22Rv1 (cell line): ENCODE measurements around the gene CCDC40.

Experiments used
- H3K27ac ChIP-seq: fragments of 450-650 bp; 2 replicates; pipeline ENCODE4 v1.5.1; 2017
- CTCF ChIP-seq: fragments of 450-650 bp; IDR thresholded peaks from 2 replicates; pipeline ENCODE4 v1.5.1; 2017; ENCODE audit warnings: mild to moderate bottlenecking
- ZFX ChIP-seq: fragments of 450-650 bp; IDR thresholded peaks from 2 replicates; pipeline ENCODE4 v1.6.1; 2017; ENCODE audit warnings: antibody characterized with exemption, borderline replicate concordance

CCDC40 gene

GRCh38 chr17:80107231-80108021 is 71.0 kb downstream of the CCDC40 start:
- no peak overlapping the region for H3K27ac ChIP-seq
- no peak for TF ChIP-seq CTCF
- no peak for TF ChIP-seq ZFX

GRCh38 chr17:80108036-80108971 is 71.9 kb downstream of the CCDC40 start:
- H3K27ac ChIP-seq, result no peak overlapping the region
- no peak for TF ChIP-seq ZFX

GRCh38 chr17:80109066-80109660 is 72.7 kb downstream of the CCDC40 start:
- TF ChIP-seq CTCF (no peak), ZFX (no peak)
- H3K27ac ChIP-seq, result no peak overlapping the region

GRCh38 chr17:80109713-80110446 is 73.4 kb downstream of the CCDC40 start:
- TF ChIP-seq CTCF (no peak), ZFX (no peak)
- no peak overlapping the region for H3K27ac ChIP-seq

- no peak for TF ChIP-seq CTCF
- no peak overlapping the region for H3K27ac ChIP-seq
Observed at GRCh38 chr17:80110447-80110812, 74.0 kb downstream of the CCDC40 start.

GRCh38 chr17:80110927-80111701 is 74.7 kb downstream of the CCDC40 start:
- no peak overlapping the region for H3K27ac ChIP-seq
- TF ChIP-seq CTCF (no peak), ZFX (no peak)
